ENCODE measurements around the gene C1RL. TPM values are rescaled to one million over a fixed set of nuclear protein-coding genes. Genes with fewer than 3 reads are reported as not detected.

C1RL gene
- total RNA-seq, 1 experiment from 2014 or later = 49.8 TPM

DNA sequence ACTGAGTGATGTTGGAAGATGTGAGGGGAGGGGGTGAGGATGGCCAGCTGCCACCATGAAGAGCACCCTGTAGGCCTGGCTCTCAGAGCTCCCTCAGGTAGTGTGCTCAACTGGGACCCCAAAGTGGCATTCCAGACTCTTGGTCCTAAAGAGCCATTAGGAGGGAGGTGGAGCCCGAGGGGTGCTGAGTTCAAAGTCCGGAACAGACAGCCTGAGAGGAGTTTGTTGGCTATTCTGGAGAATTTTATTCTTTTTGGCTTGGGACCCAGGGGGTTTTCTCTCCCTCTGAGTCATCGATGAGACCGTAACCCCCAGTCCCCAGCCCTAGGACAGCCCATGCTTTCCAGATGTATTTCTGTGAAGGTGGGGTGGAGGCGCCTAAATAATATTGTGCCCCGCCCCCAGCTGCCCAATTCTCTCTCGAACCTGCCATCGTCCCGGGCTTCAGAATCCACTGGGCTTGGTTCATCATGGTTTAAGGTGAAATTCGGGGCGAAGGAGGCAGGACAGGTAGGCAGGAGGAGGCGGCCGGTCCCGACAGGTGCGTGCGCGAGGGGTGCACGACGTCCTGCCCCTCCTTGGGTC is 20.4 kb upstream of the C1RL start:
- Mint-ChIP-seq H3K9me3 (ENCODE audit: unreplicated experiment) (no peaks in the 10 kb centered on the region), H3K4me3 (ENCODE audit: unreplicated experiment) (peak overlapping the region; percentile 72), H3K27ac (ENCODE audit: low read depth, unreplicated experiment) (no peak overlapping the region), H3K36me3 (ENCODE audit: insufficient read depth, unreplicated experiment) (peaks cover 15% of the 10 kb centered on the region), H3K27me3 (ENCODE audit: insufficient read depth, unreplicated experiment) (no peaks in the 10 kb centered on the region), H3K4me1 (ENCODE audit: insufficient read depth, unreplicated experiment) (peaks cover 17% of the 10 kb centered on the region)
- BruUV-seq (replicated peaks) = no TSS peak
- TF ChIP-seq, protein P1, sequence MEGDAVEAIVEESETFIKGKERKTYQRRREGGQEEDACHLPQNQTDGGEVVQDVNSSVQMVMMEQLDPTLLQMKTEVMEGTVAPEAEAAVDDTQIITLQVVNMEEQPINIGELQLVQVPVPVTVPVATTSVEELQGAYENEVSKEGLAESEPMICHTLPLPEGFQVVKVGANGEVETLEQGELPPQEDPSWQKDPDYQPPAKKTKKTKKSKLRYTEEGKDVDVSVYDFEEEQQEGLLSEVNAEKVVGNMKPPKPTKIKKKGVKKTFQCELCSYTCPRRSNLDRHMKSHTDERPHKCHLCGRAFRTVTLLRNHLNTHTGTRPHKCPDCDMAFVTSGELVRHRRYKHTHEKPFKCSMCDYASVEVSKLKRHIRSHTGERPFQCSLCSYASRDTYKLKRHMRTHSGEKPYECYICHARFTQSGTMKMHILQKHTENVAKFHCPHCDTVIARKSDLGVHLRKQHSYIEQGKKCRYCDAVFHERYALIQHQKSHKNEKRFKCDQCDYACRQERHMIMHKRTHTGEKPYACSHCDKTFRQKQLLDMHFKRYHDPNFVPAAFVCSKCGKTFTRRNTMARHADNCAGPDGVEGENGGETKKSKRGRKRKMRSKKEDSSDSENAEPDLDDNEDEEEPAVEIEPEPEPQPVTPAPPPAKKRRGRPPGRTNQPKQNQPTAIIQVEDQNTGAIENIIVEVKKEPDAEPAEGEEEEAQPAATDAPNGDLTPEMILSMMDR (IDR thresholded peaks at IDR 0.05; ENCODE audit: unreplicated experiment) = no peak
- intact Hi-C loops (cut with micrococcal nuclease) = no loop called here
- ChIA-PET CTCF (no interaction called here), POLR2A (interaction anchor here (0.6 to 1.1 kb wide), 2 partner anchors 17 to 112 kb away, joined by 3 to 4 read pairs; no protein-coding TSS in a partner anchor)
- no peak for DNase-seq (ENCODE audit: unreplicated experiment)

GRCh38 chr12:7128681-7129286 is 19.8 kb upstream of the C1RL start, which contains the start of gene RBP5:
TSS of gene RBP5 (minus strand) at chr12:7128889. CDS start at chr12:7128775, 114 bp downstream.
- intact Hi-C loops (cut with micrococcal nuclease) = no loop called here
- POLR2A ChIA-PET = interaction anchor here (1.1 kb wide), 1 partner anchor 111 kb away, joined by 3 read pairs; no protein-coding TSS in a partner anchor
- H3K4me1 Mint-ChIP-seq (ENCODE audit: insufficient read depth, unreplicated experiment) = peaks cover 17% of the 10 kb centered on the region
- peak; percentile 24 for DNase-seq (ENCODE audit: unreplicated experiment)
- no peaks in the 10 kb centered on the region for H3K27me3 Mint-ChIP-seq (ENCODE audit: insufficient read depth, unreplicated experiment)
- CTCF ChIA-PET = interaction anchor here (0.6 kb wide), 1 partner anchor 76 kb away, joined by 5 read pairs; no protein-coding TSS in a partner anchor
- H3K36me3 Mint-ChIP-seq (ENCODE audit: insufficient read depth, unreplicated experiment) = peaks cover 13% of the 10 kb centered on the region
- no peak within 1 kb of the TSS for H3K27ac Mint-ChIP-seq (ENCODE audit: low read depth, unreplicated experiment)
- no peaks in the 10 kb centered on the region for H3K9me3 Mint-ChIP-seq (ENCODE audit: unreplicated experiment)
- BruUV-seq (replicated peaks) = no TSS peak
- peak within 1 kb of the TSS; percentile 72 for H3K4me3 Mint-ChIP-seq (ENCODE audit: unreplicated experiment)
- TF ChIP-seq, protein P1 (IDR thresholded peaks at IDR 0.05; ENCODE audit: unreplicated experiment) = no peak

- H3K4me1 Mint-ChIP-seq (ENCODE audit: insufficient read depth, unreplicated experiment) = peaks cover 17% of the 10 kb centered on the region
- peaks cover 17% of the 10 kb centered on the region for H3K36me3 Mint-ChIP-seq (ENCODE audit: insufficient read depth, unreplicated experiment)
- no peaks in the 10 kb centered on the region for H3K27me3 Mint-ChIP-seq (ENCODE audit: insufficient read depth, unreplicated experiment)
- BruUV-seq (replicated peaks) = no TSS peak
- H3K27ac Mint-ChIP-seq (ENCODE audit: low read depth, unreplicated experiment) = no peak overlapping the region
- H3K9me3 Mint-ChIP-seq (ENCODE audit: unreplicated experiment) = no peaks in the 10 kb centered on the region
- ChIA-PET POLR2A (interaction anchor here (0.7 kb wide), 1 partner anchor 255 kb away, joined by 3 read pairs; the partner anchor contains the start of gene SPSB2), CTCF (interaction anchor here (0.6 kb wide), 1 partner anchor 76 kb away, joined by 5 read pairs; no protein-coding TSS in a partner anchor)
- no peak overlapping the region for H3K4me3 Mint-ChIP-seq (ENCODE audit: unreplicated experiment)
- intact Hi-C loops (cut with micrococcal nuclease) = no loop called here
- TF ChIP-seq, protein P1 (IDR thresholded peaks at IDR 0.05; ENCODE audit: unreplicated experiment) = no peak
- no peak for DNase-seq (ENCODE audit: unreplicated experiment)
Measured at GRCh38 chr12:7127916-7128626, 19.1 kb upstream of the C1RL start.

All from MCF 10A (cell line).